Astrocyte of the spinal cord (primary cell): ENCODE measurements around the gene A2ML1.
"Not testable (repeated sequence)": the region's sequence is repeated elsewhere in the genome, so short reads cannot be mapped to it uniquely, and the experiment has no call there.

Experiments used
- DNase-seq: peaks from one replicate; pipeline ENCODE4 v3.0.0; 2011; ENCODE audit warnings: low read depth, low spot score
- H3K4me3 ChIP-seq: 2 replicates; pipeline ENCODE4 v1.5.1; 2011; ENCODE audit warnings: low read depth, mild to moderate bottlenecking, low read length, moderate library complexity
- CTCF ChIP-seq: IDR thresholded peaks from 2 replicates; pipeline ENCODE4 v1.5.1; 2012; ENCODE audit warnings: low read depth, mild to moderate bottlenecking, low read length, inconsistent platforms
- in situ Hi-C: cut with HindIII; loops from 2 replicates; pipeline ENCODE4 v1.10.0; 2017; ENCODE audit warnings: low sequenced_read_pairs

The A2ML1 gene

GRCh38 chr12:8784290-8784888 is 38.0 kb upstream of the A2ML1 start:
- no peak overlapping the region for H3K4me3 ChIP-seq
- DNase-seq = no peak
- in situ Hi-C loops = no loop called here
- TF ChIP-seq CTCF = no peak

GRCh38 chr12:8785499-8785898 is 36.9 kb upstream of the A2ML1 start:
- in situ Hi-C loops = no loop called here
- DNase-seq = no peak
- no peak for TF ChIP-seq CTCF
- no peak overlapping the region for H3K4me3 ChIP-seq

GRCh38 chr12:8787206-8787605 is 35.2 kb upstream of the A2ML1 start:
- DNase-seq, in situ Hi-C loops, H3K4me3 ChIP-seq: not testable (repeated sequence)

GRCh38 chr12:8788706-8789105 is 33.7 kb upstream of the A2ML1 start:
- DNase-seq, H3K4me3 ChIP-seq, in situ Hi-C loops: not testable (repeated sequence)

GRCh38 chr12:8789341-8790013 is 32.9 kb upstream of the A2ML1 start:
- DNase-seq, in situ Hi-C loops, H3K4me3 ChIP-seq: not testable (repeated sequence)

GRCh38 chr12:8793226-8793625 is 29.2 kb upstream of the A2ML1 start:
- in situ Hi-C loops, H3K4me3 ChIP-seq, DNase-seq: not testable (repeated sequence)

GRCh38 chr12:8794611-8795010 is 27.8 kb upstream of the A2ML1 start:
- in situ Hi-C loops, H3K4me3 ChIP-seq: not testable (repeated sequence)

GRCh38 chr12:8796831-8797626 is 25.4 kb upstream of the A2ML1 start:
- TF ChIP-seq CTCF = no peak
- in situ Hi-C loops = no loop called here
- H3K4me3 ChIP-seq = no peak overlapping the region

More at GRCh38 chr12:8794611-8795010, 27.8 kb upstream of the A2ML1 start:
- not testable (repeated sequence) for DNase-seq

GRCh38 chr12:8801213-8801612 is 21.2 kb upstream of the A2ML1 start:
- DNase-seq, in situ Hi-C loops, H3K4me3 ChIP-seq: not testable (repeated sequence)

More at GRCh38 chr12:8796831-8797626, 25.4 kb upstream of the A2ML1 start:
- DNase-seq = no peak

GRCh38 chr12:8804833-8805232 is 17.6 kb upstream of the A2ML1 start:
- DNase-seq, H3K4me3 ChIP-seq, in situ Hi-C loops: not testable (repeated sequence)

- DNase-seq, in situ Hi-C loops, H3K4me3 ChIP-seq: not testable (repeated sequence)
Measured at GRCh38 chr12:8805487-8805886, 16.9 kb upstream of the A2ML1 start.

GRCh38 chr12:8807084-8807483 is 15.3 kb upstream of the A2ML1 start:
- H3K4me3 ChIP-seq = not testable (repeated sequence)
- peak; percentile 40 for DNase-seq

GRCh38 chr12:8810112-8810511 is 12.3 kb upstream of the A2ML1 start:
- in situ Hi-C loops, DNase-seq, H3K4me3 ChIP-seq: not testable (repeated sequence)

More at GRCh38 chr12:8807084-8807483, 15.3 kb upstream of the A2ML1 start:
- in situ Hi-C loops = not testable (repeated sequence)
